K562 (cell line): ENCODE measurements around the gene PSMD8. TPM values are rescaled to one million over a fixed set of nuclear protein-coding genes. Genes with fewer than 3 reads are reported as not detected.

Experiments
- BCL6 ChIP-seq: fragments of 250-450 bp; sonication (Bioruptor Pico); IDR thresholded peaks from 2 replicates; pipeline ENCODE4 v1.4.0; 2020
- CHD2 ChIP-seq: IDR thresholded peaks from 2 replicates; pipeline ENCODE4 v1.6.1; 2011; ENCODE audit warnings: low read depth, low read length
- EHMT2 ChIP-seq: fragments of 450-650 bp; IDR thresholded peaks from 2 replicates; pipeline ENCODE4 v1.6.1; 2018; ENCODE audit warnings: antibody characterized with exemption
- FOXP1 ChIP-seq: sonication (generic); formaldehyde crosslinking; IDR thresholded peaks from 2 replicates; pipeline ENCODE4 v1.8.0; 2022; ENCODE audit warnings: mild to moderate bottlenecking, missing genetic modification reagents
- HMGN3 ChIP-seq: IDR thresholded peaks from 2 replicates; pipeline ENCODE4 v1.6.1; 2011; ENCODE audit warnings: borderline replicate concordance, low read depth, mild to moderate bottlenecking, mixed read lengths, low read length; ENCODE audit not compliant: insufficient read length; ENCODE audit errors: extremely low read depth
- HOXB6 ChIP-seq: fragments of 250-450 bp; sonication (Bioruptor Pico); IDR thresholded peaks from 2 replicates; pipeline ENCODE4 v1.5.1; 2022; ENCODE audit warnings: mild to moderate bottlenecking, borderline replicate concordance
- JUND ChIP-seq, 2 experiments: IDR thresholded peaks; 2 replicates in 1 of 2; 3 replicates in 1 of 2; pipeline ENCODE4 v1.6.1; 2011; ENCODE audit warnings: borderline replicate concordance in 2 of 2, low read depth in 2 of 2, low read length in 2 of 2, improper control_type of control experiment in 1 of 2, missing biosample characterization in 1 of 2, missing genetic modification characterization in 1 of 2, missing genetic modification reagents in 1 of 2
- MED1 ChIP-seq: sonication (generic); formaldehyde crosslinking; IDR thresholded peaks from 2 replicates; pipeline ENCODE4 v1.8.1; 2023; ENCODE audit warnings: missing genetic modification reagents, borderline replicate concordance
- MYNN ChIP-seq, 2 experiments: sonication (generic); formaldehyde crosslinking in 1 of 2; IDR thresholded peaks; 2 replicates each; pipeline versions ENCODE4 v1.5.0 to v1.6.1; 2016 to 2020; ENCODE audit warnings: antibody characterized with exemption in 1 of 2, missing genetic modification reagents in 1 of 2
- PHF20 ChIP-seq: fragments of 450-650 bp; IDR thresholded peaks from 2 replicates; pipeline ENCODE4 v1.6.1; 2018; ENCODE audit not compliant: partially characterized antibody
- RB1 ChIP-seq: fragments of 450-650 bp; IDR thresholded peaks from 2 replicates; pipeline ENCODE4 v1.6.1; 2017; ENCODE audit warnings: low read depth, mild to moderate bottlenecking
- RBM25 ChIP-seq: fragments of 200-400 bp; formaldehyde crosslinking; IDR thresholded peaks from 2 replicates; pipeline ENCODE4 v1.6.1; 2018; ENCODE audit warnings: low read length, low read depth, moderate library complexity; ENCODE audit not compliant: severe bottlenecking
- RCOR1 ChIP-seq, 2 experiments: IDR thresholded peaks; 2 replicates each; pipeline ENCODE4 v1.6.1; 2012; ENCODE audit warnings: low read depth in 2 of 2, low read length in 2 of 2, borderline replicate concordance in 1 of 2, improper control_type of control experiment in 1 of 2
- SIN3B ChIP-seq: fragments of 450-650 bp; IDR thresholded peaks from 2 replicates; pipeline ENCODE4 v1.6.1; 2017; ENCODE audit warnings: low read depth, mild to moderate bottlenecking, moderate library complexity
- SRSF1 ChIP-seq: fragments of 200-400 bp; formaldehyde crosslinking; IDR thresholded peaks from 2 replicates; pipeline ENCODE4 v1.6.1; 2017; ENCODE audit warnings: mild to moderate bottlenecking, low read depth, low read length, moderate library complexity
- ZBTB11 ChIP-seq, 3 experiments: fragments of 200-800 bp in 1 of 3; fragments of 250-450 bp in 1 of 3; fragments of 450-650 bp in 1 of 3; sonication (Bioruptor Pico) in 1 of 3; sonication (Bioruptor generic) in 1 of 3; formaldehyde crosslinking in 1 of 3; IDR thresholded peaks; 2 replicates each; pipeline versions ENCODE4 v1.6.1 to v1.8.0; 2016 to 2022; ENCODE audit warnings: mild to moderate bottlenecking in 2 of 3, missing genetic modification characterization in 2 of 3, missing compliant biosample characterization in 1 of 3, moderate library complexity in 1 of 3
- ZFP36 ChIP-seq: fragments of 150-350 bp; IDR thresholded peaks from 2 replicates; pipeline ENCODE4 v1.6.1; 2018; ENCODE audit warnings: low read length, low read depth; ENCODE audit not compliant: partially characterized antibody
- ZNF586 ChIP-seq: fragments of 450-650 bp; formaldehyde crosslinking; conservative IDR thresholded peaks from 2 replicates; pipeline ENCODE4 v1.4.0; 2020; ENCODE audit warnings: mild to moderate bottlenecking, moderate library complexity
- ZNF764 ChIP-seq: fragments of 250-450 bp; sonication (Bioruptor Pico); IDR thresholded peaks from 2 replicates; pipeline ENCODE4 v1.4.0; 2020; ENCODE audit warnings: low read depth, mild to moderate bottlenecking, moderate library complexity
- polyA plus RNA-seq, 8 experiments: library from polyadenylated mRNA; depleted of rRNA in 4 of 8; stranded (reverse) in 5 of 8; unstranded in 3 of 8; fragments of >200 nt; fragmentation: Nextera tagmentation in 2 of 8; fragmentation: Illumina TruSeq in 1 of 8; extraction: Ambion mirVana in 2 of 8; extraction: Trizol in 1 of 8; gene quantifications; 2 replicates each; pipeline versions ENCODE4 v1.2.1 to v1.2.3, GENCODE V29; 2011 to 2014; ENCODE audit warnings: inconsistent platforms in 1 of 8, missing spikeins in 1 of 8
- total RNA-seq, 7 experiments: library from RNA; depleted of rRNA in 6 of 7; stranded (reverse); fragments of >200 nt in 6 of 7; fragmentation: Illumina TruSeq in 2 of 7; extraction: Trizol in 2 of 7; gene quantifications; 2 replicates each; pipeline versions ENCODE4 v1.2.1 to v1.2.3, GENCODE V29; 2011 to 2021; ENCODE audit warnings: low replicate concordance in 1 of 7
- TF ChIP-seq, protein P1 (sequence below): sonication (generic); formaldehyde crosslinking; IDR thresholded peaks from 2 replicates; pipeline ENCODE4 v1.8.0; 2022; ENCODE audit warnings: missing genetic modification reagents, mild to moderate bottlenecking, borderline replicate concordance

PSMD8 gene
- total and polyA plus RNA-seq, 9 of the 15 experiments (the other 6 are each of a cell fraction or from before 2014, with no cell fraction given), result 130 to 583 (median 315) TPM

DNA sequence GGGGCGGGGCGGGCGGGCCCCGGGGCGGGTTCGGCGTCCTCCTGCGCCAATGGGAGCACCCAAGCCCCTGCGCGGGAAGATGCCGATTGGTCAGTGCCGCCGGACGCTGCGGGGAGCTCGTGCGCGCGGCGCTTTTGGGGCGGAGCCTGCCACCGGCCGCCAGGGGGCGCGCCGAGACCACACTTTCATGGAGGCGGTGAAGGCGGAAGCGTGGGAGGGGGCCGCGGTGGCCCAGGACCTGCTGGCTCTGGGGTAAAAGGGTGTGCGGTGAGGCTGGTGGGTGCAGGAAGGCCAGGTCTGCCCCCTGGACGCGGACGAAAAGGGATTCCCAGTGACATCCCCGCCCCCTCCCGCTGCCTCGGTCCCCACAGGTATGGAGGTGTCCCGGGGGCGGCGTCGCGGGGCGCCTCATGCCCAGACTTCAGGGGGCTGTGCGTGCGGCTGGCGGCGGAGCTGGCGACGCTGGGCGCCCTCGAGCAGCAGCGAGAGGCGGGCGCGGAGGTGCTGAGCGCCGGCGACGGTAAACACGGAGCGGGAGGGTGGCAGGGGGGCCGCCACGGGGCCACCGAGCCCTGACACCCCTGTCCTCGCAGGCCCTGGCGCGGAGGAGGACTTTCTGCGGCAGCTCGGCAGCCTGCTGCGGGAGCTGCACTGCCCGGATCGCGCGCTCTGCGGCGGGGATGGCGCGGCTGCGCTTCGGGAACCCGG is 28.8 kb downstream of the PSMD8 start, which contains the start of gene FAM98C (continued):
- TF ChIP-seq, protein P1, sequence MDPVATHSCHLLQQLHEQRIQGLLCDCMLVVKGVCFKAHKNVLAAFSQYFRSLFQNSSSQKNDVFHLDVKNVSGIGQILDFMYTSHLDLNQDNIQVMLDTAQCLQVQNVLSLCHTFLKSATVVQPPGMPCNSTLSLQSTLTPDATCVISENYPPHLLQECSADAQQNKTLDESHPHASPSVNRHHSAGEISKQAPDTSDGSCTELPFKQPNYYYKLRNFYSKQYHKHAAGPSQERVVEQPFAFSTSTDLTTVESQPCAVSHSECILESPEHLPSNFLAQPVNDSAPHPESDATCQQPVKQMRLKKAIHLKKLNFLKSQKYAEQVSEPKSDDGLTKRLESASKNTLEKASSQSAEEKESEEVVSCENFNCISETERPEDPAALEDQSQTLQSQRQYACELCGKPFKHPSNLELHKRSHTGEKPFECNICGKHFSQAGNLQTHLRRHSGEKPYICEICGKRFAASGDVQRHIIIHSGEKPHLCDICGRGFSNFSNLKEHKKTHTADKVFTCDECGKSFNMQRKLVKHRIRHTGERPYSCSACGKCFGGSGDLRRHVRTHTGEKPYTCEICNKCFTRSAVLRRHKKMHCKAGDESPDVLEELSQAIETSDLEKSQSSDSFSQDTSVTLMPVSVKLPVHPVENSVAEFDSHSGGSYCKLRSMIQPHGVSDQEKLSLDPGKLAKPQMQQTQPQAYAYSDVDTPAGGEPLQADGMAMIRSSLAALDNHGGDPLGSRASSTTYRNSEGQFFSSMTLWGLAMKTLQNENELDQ, result no peak
- TF ChIP-seq SIN3B (no peak; the same call in 1 of the 2 replicates), ZBTB11 (CRISPR knock-in tag; IDR thresholded peaks at IDR 0.05) (peak in 1 of 3 experiments; percentile 60; a peak in 2 of 6 replicates), EHMT2 (no peak), FOXP1 (CRISPR knock-in tag) (no peak), BCL6 (CRISPR knock-in tag) (no peak), RCOR1 (IDR thresholded peaks at IDR 0.05; ENCODE audit: borderline replicate concordance in 1 of 2, low read depth in 2 of 2, low read length in 2 of 2) (peak in 1 of 2 experiments; percentile 27; a peak in 1 of 4 replicates), ZFP36 (no peak), HMGN3 (peak; percentile 51), ZNF764 (CRISPR knock-in tag) (no peak), RBM25 (peak; percentile 100), RB1 (peak; percentile 96), PHF20 (peak; percentile 12), CHD2 (peak; percentile 70), HOXB6 (CRISPR knock-in tag) (no peak), JUND (IDR thresholded peaks at IDR 0.05; ENCODE audit: borderline replicate concordance, low read depth, low read length) (0 out of 2 replicates have a peak, but pooled peaks have one; percentile 23), JUND (tag; IDR thresholded peaks at IDR 0.05; ENCODE audit: borderline replicate concordance, low read depth, low read length) (no peak; the same call in 2 of the 3 replicates), ZNF586 (CRISPR knock-in tag) (no peak), SRSF1 (no peak), MED1 (CRISPR knock-in tag) (no peak), MYNN (IDR thresholded peaks at IDR 0.05) (no peak), MYNN (CRISPR knock-in tag; IDR thresholded peaks at IDR 0.05) (no peak)
